Hypothalamus (tissue), 51 donors: ENCODE measurements around the gene CBX1.
"Not testable (repeated sequence)": the region's sequence is repeated elsewhere in the genome, so short reads cannot be mapped to it uniquely, and the experiment has no call there.

Experiments
- DNase-seq, 51 donors: peaks; one replicate each; lab custom pipeline; 2025; lab: John Stamatoyannopoulos, UW

Gene CBX1

GRCh38 chr17:48053758-48054237, 47.5 kb downstream of the CBX1 start:
- DNase-seq: no peak

GRCh38 chr17:48052956-48053757, 48.1 kb downstream of the CBX1 start:
- DNase-seq: peak in 37 of 51 donors; percentile 5 to 76 (median 48)

- peak in 3 of 51 donors; percentile 7 to 25 (median 18) for DNase-seq
These were observed 49.4 kb downstream of the CBX1 start for GRCh38 chr17:48051706-48052486.

GRCh38 chr17:48051283-48051682, 50.0 kb downstream of the CBX1 start:
- no peak for DNase-seq

- peak in 40 of 51 donors; percentile 49 to 95 (median 80) for DNase-seq
These were observed 52.7 kb downstream of the CBX1 start for GRCh38 chr17:48048384-48049126.

GRCh38 chr17:48047741-48048383, 53.4 kb downstream of the CBX1 start, which contains the start of gene NFE2L1:
TSS of gene NFE2L1 (plus strand) at chr17:48048359. CDS start at chr17:48051119, 2,760 bp downstream.
- peak; percentile 85 to 100 (median 99) for DNase-seq

GRCh38 chr17:48047113-48047740, 54.1 kb downstream of the CBX1 start:
- DNase-seq: peak in 1 of 51 donors; percentile 47

GRCh38 chr17:48046296-48046695, 55.0 kb downstream of the CBX1 start:
- DNase-seq: no peak

- peak in 1 of 51 donors; percentile 20 for DNase-seq
These were observed 55.8 kb downstream of the CBX1 start for GRCh38 chr17:48045316-48046001.

- no peak for DNase-seq
These were observed 56.4 kb downstream of the CBX1 start for GRCh38 chr17:48044851-48045250.

GRCh38 chr17:48043176-48043575, 58.1 kb downstream of the CBX1 start:
- peak in 1 of 51 donors; percentile 8 for DNase-seq

- DNase-seq: no peak
These were observed 62.6 kb downstream of the CBX1 start for GRCh38 chr17:48038687-48039086.

- DNase-seq: no peak
These were observed 63.4 kb downstream of the CBX1 start for GRCh38 chr17:48037838-48038323.

- peak in 14 of 51 donors; percentile 9 to 47 (median 22) for DNase-seq
These were observed 64.0 kb downstream of the CBX1 start, which contains the start of gene COPZ2 for GRCh38 chr17:48037036-48037837. TSS of gene COPZ2 (minus strand) at chr17:48037797. CDS start at chr17:48037777, 20 bp downstream.

GRCh38 chr17:48036693-48037035, 64.6 kb downstream of the CBX1 start:
- no peak for DNase-seq

GRCh38 chr17:48034734-48035133, 66.5 kb downstream of the CBX1 start:
- DNase-seq: not testable (repeated sequence)

GRCh38 chr17:48031966-48032365, 69.3 kb downstream of the CBX1 start:
- no peak for DNase-seq

GRCh38 chr17:48030531-48030930, 70.7 kb downstream of the CBX1 start:
- no peak for DNase-seq
